H1 (cell line): Measurements from ENCODE around the gene PECR. TPM values are rescaled to one million over a fixed set of nuclear protein-coding genes. Genes with fewer than 3 reads are reported as not detected.

Experiments
- CTCF ChIA-PET: fragments of 300-600 bp; sonication (Branson Sonifier 250); formaldehyde crosslinking; loops from one replicate; lab custom pipeline; 2021; ENCODE audit not compliant: partially characterized antibody; lab: Charles Lee
- POLR2A ChIA-PET: fragments of 300-600 bp; sonication (Branson Sonifier 250); formaldehyde crosslinking; loops from one replicate; lab custom pipeline; 2021; ENCODE audit warnings: inconsistent platforms; ENCODE audit not compliant: partially characterized antibody; lab: Charles Lee
- DNase-seq, 2 experiments: peaks; one replicate each; pipeline versions ENCODE4 v3.0.0 to v3.0.0-alpha.2; 2010 to 2022; ENCODE audit warnings: low spot score in 2 of 2, low read depth in 1 of 2, mixed read lengths in 1 of 2
- FAIRE-seq: peaks from 2 replicates; lab custom pipeline; 2011; peaks lifted over from hg19 to GRCh38; lab: Jason Lieb, UNC
- H2AFZ ChIP-seq: 2 replicates; pipeline ENCODE4 v1.8.1; 2012; ENCODE audit warnings: low read length, inconsistent platforms
- H2AK5ac ChIP-seq: 2 replicates; pipeline ENCODE4 v1.6.1; 2013; ENCODE audit warnings: low read depth, low read length
- H2BK120ac ChIP-seq: replicated peaks from 2 replicates; pipeline ENCODE3; 2013; ENCODE audit warnings: low read depth, low read length, inconsistent platforms
- H2BK12ac ChIP-seq: 2 replicates; pipeline ENCODE4 v1.6.1; 2013; ENCODE audit warnings: low read depth, low read length
- H2BK15ac ChIP-seq: 2 replicates; pipeline ENCODE4 v1.6.1; 2013; ENCODE audit warnings: low read length
- H2BK20ac ChIP-seq: 2 replicates; pipeline ENCODE4 v1.6.1; 2013; ENCODE audit warnings: low read length
- H2BK5ac ChIP-seq: 2 replicates; pipeline ENCODE4 v1.6.1; 2013; ENCODE audit warnings: low read depth, low read length
- H3K14ac ChIP-seq: 2 replicates; pipeline ENCODE4 v1.6.1; 2013; ENCODE audit warnings: inconsistent platforms; ENCODE audit not compliant: insufficient read length
- H3K18ac ChIP-seq: 2 replicates; pipeline ENCODE4 v1.6.1; 2013; ENCODE audit warnings: low read length; ENCODE audit errors: extremely low read depth
- H3K23ac ChIP-seq: 2 replicates; pipeline ENCODE4 v1.6.1; 2013; ENCODE audit warnings: inconsistent platforms; ENCODE audit not compliant: insufficient read length
- H3K23me2 ChIP-seq: 2 replicates; pipeline ENCODE4 v1.6.1; 2013; ENCODE audit warnings: low read depth, low read length
- H3K27ac ChIP-seq: 2 replicates; pipeline ENCODE4 v1.6.1; 2011; ENCODE audit warnings: low read depth, low read length, inconsistent platforms
- H3K27me3 ChIP-seq, 4 experiments: replicated peaks in 1 of 4; 1 replicate in 1 of 4; 2 replicates in 3 of 4; pipeline versions ENCODE4 v1.6.1 to v1.8.1; 2011 to 2013; ENCODE audit warnings: low read length in 3 of 4, mild to moderate bottlenecking in 3 of 4, inconsistent platforms in 2 of 4, mixed read lengths in 2 of 4, moderate library complexity in 1 of 4; ENCODE audit not compliant: control insufficient read depth in 3 of 4, insufficient read depth in 3 of 4; ENCODE audit errors: extremely low read depth in 1 of 4
- H3K36me3 ChIP-seq, 4 experiments: 2 replicates each; pipeline versions ENCODE4 v1.6.1 to v1.8.1; 2011 to 2013; ENCODE audit warnings: mild to moderate bottlenecking in 4 of 4, low read length in 3 of 4, moderate library complexity in 2 of 4, control low read depth in 1 of 4, inconsistent platforms in 1 of 4; ENCODE audit not compliant: insufficient read depth in 4 of 4, control insufficient read depth in 2 of 4
- H3K4ac ChIP-seq: replicated peaks from 2 replicates; pipeline ENCODE3; 2013; ENCODE audit warnings: low read length, low read depth, mixed read lengths, inconsistent platforms; ENCODE audit not compliant: insufficient read length
- H3K4me1 ChIP-seq, 4 experiments: replicated peaks in 1 of 4; 1 replicate in 1 of 4; 2 replicates in 3 of 4; pipeline versions ENCODE4 v1.6.1 to v1.8.1; 2011 to 2013; ENCODE audit warnings: low read length in 3 of 4, inconsistent platforms in 2 of 4, mixed read lengths in 1 of 4; ENCODE audit not compliant: insufficient read depth in 4 of 4, control insufficient read depth in 3 of 4
- H3K4me2 ChIP-seq, 2 experiments: 2 replicates each; pipeline versions ENCODE4 v1.6.1 to v1.8.1; 2011 to 2013; ENCODE audit warnings: low read depth in 2 of 2, low read length in 2 of 2, control low read depth in 1 of 2, inconsistent platforms in 1 of 2, mild to moderate bottlenecking in 1 of 2; ENCODE audit not compliant: insufficient read depth in 1 of 2
- H3K4me3 ChIP-seq, 4 experiments: fragments of 200-600, 300-600 bp in 1 of 4; sonication (generic), shearing (Covaris generic), sonication (Bioruptor Twin) in 1 of 4; 2 replicates each; pipeline versions ENCODE4 v1.5.1 to v1.8.1; 2011 to 2016; ENCODE audit warnings: low read length in 4 of 4, low read depth in 3 of 4, control low read depth in 2 of 4, inconsistent platforms in 2 of 4, mild to moderate bottlenecking in 2 of 4, mixed read lengths in 1 of 4, moderate library complexity in 1 of 4; ENCODE audit not compliant: insufficient read depth in 2 of 4; ENCODE audit errors: extremely low read depth in 1 of 4
- H3K56ac ChIP-seq: replicated peaks from 2 replicates; pipeline ENCODE3; 2013; ENCODE audit warnings: low read depth, mild to moderate bottlenecking, mixed read lengths, low read length, inconsistent platforms; ENCODE audit not compliant: insufficient read length
- H3K79me1 ChIP-seq: 2 replicates; pipeline ENCODE4 v1.6.1; 2013; ENCODE audit warnings: low read depth, low read length, control low read depth
- H3K79me2 ChIP-seq, 2 experiments: 2 replicates each; pipeline versions ENCODE4 v1.6.1 to v1.8.1; 2012 to 2013; ENCODE audit warnings: low read length in 2 of 2, mild to moderate bottlenecking in 2 of 2, inconsistent platforms in 1 of 2; ENCODE audit not compliant: insufficient read depth in 2 of 2, control insufficient read depth in 1 of 2
- H3K9ac ChIP-seq, 4 experiments: replicated peaks in 1 of 4; 1 replicate in 1 of 4; 2 replicates in 3 of 4; pipeline versions ENCODE4 v1.6.1 to v1.8.1; 2011 to 2013; ENCODE audit warnings: low read depth in 3 of 4, low read length in 3 of 4, control low read depth in 2 of 4, mild to moderate bottlenecking in 2 of 4, moderate library complexity in 2 of 4, inconsistent platforms in 1 of 4; ENCODE audit errors: extremely low read depth in 1 of 4
- H3K9me3 ChIP-seq, 2 experiments: 2 replicates each; pipeline versions ENCODE4 v1.6.1 to v1.8.1; 2012 to 2013; ENCODE audit warnings: mild to moderate bottlenecking in 2 of 2, moderate library complexity in 2 of 2, control low read depth in 1 of 2, inconsistent platforms in 1 of 2, low read depth in 1 of 2, low read length in 1 of 2, mixed read lengths in 1 of 2; ENCODE audit not compliant: insufficient read depth in 2 of 2
- H4K20me1 ChIP-seq, 2 experiments: replicated peaks in 1 of 2; 2 replicates each; pipeline versions ENCODE3 to v1.8.1; 2011 to 2013; ENCODE audit warnings: inconsistent platforms in 2 of 2, low read length in 2 of 2, mild to moderate bottlenecking in 1 of 2; ENCODE audit not compliant: insufficient read depth in 2 of 2, control insufficient read depth in 1 of 2
- H4K5ac ChIP-seq: 2 replicates; pipeline ENCODE4 v1.6.1; 2013; ENCODE audit warnings: low read length, low read depth, mixed read lengths, inconsistent platforms; ENCODE audit not compliant: insufficient read length
- H4K8ac ChIP-seq: 2 replicates; pipeline ENCODE4 v1.8.0; 2013; ENCODE audit warnings: mild to moderate bottlenecking, moderate library complexity, low read length, inconsistent platforms; ENCODE audit not compliant: insufficient read depth; ENCODE audit errors: extremely low read depth
- H4K91ac ChIP-seq: replicated peaks from 2 replicates; pipeline ENCODE3; 2013; ENCODE audit warnings: low read length, mixed read lengths, inconsistent platforms; ENCODE audit not compliant: insufficient read length
- BCL11A ChIP-seq, 2 experiments: IDR thresholded peaks; one replicate each; pipeline ENCODE4 v1.6.1; 2011; ENCODE audit warnings: low read depth in 2 of 2, low read length in 2 of 2, mild to moderate bottlenecking in 2 of 2
- BRCA1 ChIP-seq: IDR thresholded peaks from 2 replicates; pipeline ENCODE4 v1.6.1; 2012; ENCODE audit warnings: low read depth, low read length, improper control_type of control experiment
- CHD1 ChIP-seq: IDR thresholded peaks from 2 replicates; pipeline ENCODE4 v1.6.1; 2012; ENCODE audit warnings: low read depth, low read length, improper control_type of control experiment
- EP300 ChIP-seq, 2 experiments: IDR thresholded peaks; 1 replicate in 1 of 2; 2 replicates in 1 of 2; pipeline ENCODE4 v1.6.1; 2011 to 2012; ENCODE audit warnings: low read depth in 2 of 2, low read length in 2 of 2, mild to moderate bottlenecking in 2 of 2, borderline replicate concordance in 1 of 2, inconsistent platforms in 1 of 2, moderate library complexity in 1 of 2
- HDAC2 ChIP-seq, 2 experiments: fragments of 300-600 bp in 1 of 2; sonication (generic) in 1 of 2; IDR thresholded peaks; 2 replicates each; pipeline ENCODE4 v1.6.1; 2011 to 2012; ENCODE audit warnings: low read depth in 2 of 2, low read length in 2 of 2, mild to moderate bottlenecking in 2 of 2, moderate library complexity in 2 of 2, borderline replicate concordance in 1 of 2, inconsistent platforms in 1 of 2
- KDM1A ChIP-seq: fragments of 200-600, 300-600 bp; sonication (generic); IDR thresholded peaks from 2 replicates; pipeline ENCODE4 v1.7.1; 2016; ENCODE audit warnings: mild to moderate bottlenecking, low read length, borderline replicate concordance
- RAD21 ChIP-seq, 2 experiments: IDR thresholded peaks in 1 of 2; conservative IDR thresholded peaks in 1 of 2; 2 replicates each; pipeline ENCODE4 v1.6.1; 2011; ENCODE audit warnings: low read depth in 2 of 2, low read length in 2 of 2, improper control_type of control experiment in 1 of 2, inconsistent platforms in 1 of 2, mild to moderate bottlenecking in 1 of 2, moderate library complexity in 1 of 2
- RNF2 ChIP-seq: fragments of 200-900, 300-1000 bp; sonication (generic); IDR thresholded peaks from 2 replicates; pipeline ENCODE4 v1.7.1; 2016; ENCODE audit warnings: borderline replicate concordance, low read depth, mild to moderate bottlenecking, antibody characterized with exemption, low read length; ENCODE audit not compliant: poor library complexity, severe bottlenecking; ENCODE audit errors: missing control alignments
- RXRA ChIP-seq: IDR thresholded peaks from 2 replicates; pipeline ENCODE4 v1.6.1; 2011; ENCODE audit warnings: low read depth, mild to moderate bottlenecking, low read length, moderate library complexity; ENCODE audit not compliant: insufficient read depth
- SP2 ChIP-seq: IDR thresholded peaks from 2 replicates; pipeline ENCODE4 v1.6.1; 2012; ENCODE audit warnings: mild to moderate bottlenecking, low read length, inconsistent platforms
- SUZ12 ChIP-seq: fragments of 200-600 bp; sonication (generic); IDR thresholded peaks from 2 replicates; pipeline ENCODE4 v1.6.1; 2012; ENCODE audit warnings: mild to moderate bottlenecking, inconsistent platforms, low read length, moderate library complexity, mixed read lengths
- TAF7 ChIP-seq: optimal IDR thresholded peaks from 2 replicates; pipeline ENCODE3; 2011; ENCODE audit warnings: low read depth, mild to moderate bottlenecking, inconsistent platforms, low read length, moderate library complexity, borderline replicate concordance
- WGBS, 2 experiments: shearing (Covaris generic) in 1 of 2; methylation state at CpG; one replicate each; pipeline versions ENCODE4 v1.1.6 to v1.1.7; 2013 to 2015; ENCODE audit warnings: low lambda C conversion rate in 2 of 2, mixed read lengths in 2 of 2, inconsistent platforms in 1 of 2, low coverage in 1 of 2, missing lambda C conversion rate in 1 of 2; ENCODE audit not compliant: insufficient replicate concordance in 2 of 2, insufficient coverage in 1 of 2, insufficient read length in 1 of 2; ENCODE audit errors: extremely low coverage in 1 of 2, missing lambda C conversion rate in 1 of 2; 5-methylcytosine and 5-hydroxymethylcytosine counted together
- polyA plus RNA-seq, 7 experiments: library from polyadenylated mRNA; depleted of rRNA in 3 of 7; stranded (reverse) in 5 of 7; unstranded in 2 of 7; fragments of >200 nt in 5 of 7; fragments of 200-250 nt in 2 of 7; gene quantifications; 1 replicate in 5 of 7; 2 replicates in 1 of 7; 4 replicates in 1 of 7; pipeline versions ENCODE4 v1.2.1 to v1.2.3, GENCODE V29; 2011 to 2013; ENCODE audit warnings: missing spikeins in 2 of 7, mixed read lengths in 2 of 7
- total RNA-seq: library from RNA; stranded (reverse); fragmentation: NEBNext Ultra II Directional; extraction: Animal tissue kit (Norgen Biotek cat#: 25700); gene quantifications from 2 replicates; pipeline ENCODE4 v1.2.1, GENCODE V29; 2021

PECR gene
- total and polyA plus RNA-seq, 2 of the 8 experiments (the other 6 are each of a cell fraction or from before 2014, with no cell fraction given): 15.9 to 19.2 TPM

- CTCF ChIA-PET: interaction anchor here (0.6 to 12.0 kb wide), 9 partner anchors 11 to 420 kb away, joined by 3 to 165 read pairs (median 5); no protein-coding TSS in a partner anchor
- 70% methylated on average over 7 of the region's 7 CpGs; no CpG with 5 or more reads in 1 of the 2 experiments for WGBS, 2 experiments
- TF ChIP-seq CHD1 (no peak), TAF7 (no peak), EP300 (IDR thresholded peaks at IDR 0.05; ENCODE audit: borderline replicate concordance in 1 of 2, low read depth in 2 of 2, low read length in 2 of 2) (no peak), BRCA1 (no peak), KDM1A (no peak), BCL11A (IDR thresholded peaks at IDR 0.05; ENCODE audit: low read depth in 2 of 2, low read length in 2 of 2) (no peak), SP2 (no peak), RAD21 (IDR thresholded peaks at IDR 0.05 in 1 of 2, conservative IDR thresholded peaks at IDR 0.05 in 1 of 2; ENCODE audit: low read depth in 2 of 2, low read length in 2 of 2) (no peak), RNF2 (no peak), SUZ12 (no peak), RXRA (no peak), HDAC2 (IDR thresholded peaks at IDR 0.05; ENCODE audit: borderline replicate concordance in 1 of 2, low read depth in 2 of 2, low read length in 2 of 2) (no peak)
Observed at GRCh38 chr2:216024779-216025336, 56.8 kb downstream of the PECR start.

More at GRCh38 chr2:216024779-216025336, 56.8 kb downstream of the PECR start:
- Histone ChIP-seq H4K91ac (no peak overlapping the region), H2BK120ac (no peak overlapping the region), H2AFZ (no peak overlapping the region), H3K4ac (no peak overlapping the region), H3K9ac (no peak overlapping the region), H3K4me3 (no peak overlapping the region), H3K27me3 (no peaks in the 10 kb centered on the region), H4K20me1 (no peaks in the 10 kb centered on the region), H4K8ac (no peak overlapping the region), H2AK5ac (no peak overlapping the region), H3K27ac (no peak overlapping the region), H3K4me2 (no peak overlapping the region), H3K23ac (no peak overlapping the region), H3K79me1 (no peaks in the 10 kb centered on the region), H3K4me1 (no peaks in the 10 kb centered on the region), H3K9me3 (no peaks in the 10 kb centered on the region), H2BK20ac (no peak overlapping the region), H3K79me2 (no peaks in the 10 kb centered on the region), H3K18ac (no peak overlapping the region), H3K36me3 (peaks cover 0 to 5% (median under 1%) of the 10 kb centered on the region in 4 experiments; a peak in 2 of 8 replicates), H2BK5ac (no peak overlapping the region), H2BK15ac (no peak overlapping the region), H4K5ac (no peak overlapping the region), H3K23me2 (no peaks in the 10 kb centered on the region), H2BK12ac (no peak overlapping the region), H3K56ac (no peak overlapping the region), H3K14ac (no peak overlapping the region)
- FAIRE-seq (no peak), DNase-seq (no peak)
- POLR2A ChIA-PET: interaction anchor here (0.6 to 2.2 kb wide), 6 partner anchors 9 to 311 kb away, joined by 3 to 6 read pairs (median 4); no protein-coding TSS in a partner anchor
